OCI-LY1 (cell line): Measurements from ENCODE around the gene P3H1.

Experiments
- EZH2 ChIP-seq: fragments of 200-600 bp; sonication (generic), shearing (Covaris generic); IDR thresholded peaks from 2 replicates; pipeline ENCODE4 v1.8.0; 2017; ENCODE audit warnings: borderline replicate concordance, mixed run types, mild to moderate bottlenecking, antibody characterized with exemption, low read length, moderate library complexity, mixed read lengths
- TF ChIP-seq, protein P1 (sequence below): fragments of 200-600 bp; sonication (generic), shearing (Covaris generic); IDR thresholded peaks from 2 replicates; pipeline ENCODE4 v1.5.1; 2017; ENCODE audit warnings: mild to moderate bottlenecking, antibody characterized with exemption, low read length, moderate library complexity, mixed read lengths

DNA sequence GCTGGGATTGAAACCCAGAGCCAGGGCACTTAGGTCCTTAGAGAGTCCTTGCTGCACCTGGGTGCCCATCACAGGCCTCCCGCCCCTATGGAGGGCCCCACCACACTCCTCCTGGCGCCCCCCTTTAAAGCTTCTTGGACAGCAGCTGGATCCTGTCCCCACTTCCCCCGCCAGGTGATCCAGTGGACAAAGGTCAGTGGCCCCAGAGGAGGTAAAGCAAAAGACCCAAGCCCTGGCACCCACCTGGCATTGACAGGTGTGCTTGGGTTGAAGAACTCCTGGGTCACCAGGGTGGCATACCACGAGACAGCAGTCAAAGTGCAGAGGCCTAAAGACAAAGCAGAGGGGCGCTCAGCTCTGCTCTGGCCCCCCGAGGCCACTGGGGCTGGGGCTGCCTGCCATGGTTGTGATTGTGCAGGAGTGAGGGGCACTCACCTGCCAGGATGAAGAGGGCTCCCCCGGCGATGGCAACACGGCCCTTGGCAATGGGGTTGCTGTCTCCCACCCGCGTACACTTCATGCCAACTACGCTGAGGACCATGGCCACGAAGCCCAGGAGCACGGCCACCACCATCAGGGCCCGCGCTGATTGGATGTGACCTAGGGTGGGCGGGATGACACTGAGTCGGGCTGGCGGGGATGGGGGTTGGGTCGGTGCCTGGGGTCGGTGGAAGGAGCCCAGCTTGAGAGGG lies 28.7 kb downstream of the P3H1 start:
- TF ChIP-seq, protein P1, sequence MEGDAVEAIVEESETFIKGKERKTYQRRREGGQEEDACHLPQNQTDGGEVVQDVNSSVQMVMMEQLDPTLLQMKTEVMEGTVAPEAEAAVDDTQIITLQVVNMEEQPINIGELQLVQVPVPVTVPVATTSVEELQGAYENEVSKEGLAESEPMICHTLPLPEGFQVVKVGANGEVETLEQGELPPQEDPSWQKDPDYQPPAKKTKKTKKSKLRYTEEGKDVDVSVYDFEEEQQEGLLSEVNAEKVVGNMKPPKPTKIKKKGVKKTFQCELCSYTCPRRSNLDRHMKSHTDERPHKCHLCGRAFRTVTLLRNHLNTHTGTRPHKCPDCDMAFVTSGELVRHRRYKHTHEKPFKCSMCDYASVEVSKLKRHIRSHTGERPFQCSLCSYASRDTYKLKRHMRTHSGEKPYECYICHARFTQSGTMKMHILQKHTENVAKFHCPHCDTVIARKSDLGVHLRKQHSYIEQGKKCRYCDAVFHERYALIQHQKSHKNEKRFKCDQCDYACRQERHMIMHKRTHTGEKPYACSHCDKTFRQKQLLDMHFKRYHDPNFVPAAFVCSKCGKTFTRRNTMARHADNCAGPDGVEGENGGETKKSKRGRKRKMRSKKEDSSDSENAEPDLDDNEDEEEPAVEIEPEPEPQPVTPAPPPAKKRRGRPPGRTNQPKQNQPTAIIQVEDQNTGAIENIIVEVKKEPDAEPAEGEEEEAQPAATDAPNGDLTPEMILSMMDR, result no peak
- no peak for TF ChIP-seq EZH2
